Measurements from ENCODE around the gene KCNAB1. TPM values are rescaled to one million over a fixed set of nuclear protein-coding genes. Genes with fewer than 3 reads are reported as not detected.

The KCNAB1 gene
- total and polyA plus RNA-seq, 10 of the 15 experiments (the other 5 are each of a cell fraction or from before 2014, with no cell fraction given), result 0.11 to 0.69 (median 0.43) TPM; not detected in 6

- no peaks in the 10 kb centered on the region for H3K9me3 ChIP-seq (replicated peaks; ENCODE audit: control insufficient read depth, insufficient read depth, low read length)
Measured at GRCh38 chr3:156145866-156146265, 25.5 kb downstream of the KCNAB1 start.

More at GRCh38 chr3:156145866-156146265, 25.5 kb downstream of the KCNAB1 start:
- in situ Hi-C loops (cut with MboI), result no loop called here
- TF ChIP-seq E2F8 (IDR thresholded peaks at IDR 0.05; ENCODE audit: low read depth, partially characterized antibody) (no peak), POLR2AphosphoS5 (IDR thresholded peaks at IDR 0.05; ENCODE audit: low read length) (no peak), ZSCAN29 (IDR thresholded peaks at IDR 0.05) (no peak), WRNIP1 (IDR thresholded peaks at IDR 0.05; ENCODE audit: borderline replicate concordance, low read depth, low read length) (no peak)
- H3K27me3 ChIP-seq (replicated peaks in 1 of 2; ENCODE audit: control insufficient read depth in 2 of 2, insufficient read depth in 2 of 2, low read length in 1 of 2), result no peaks in the 10 kb centered on the region
- DNase-seq (ENCODE audit: low read depth, low spot score) (no peak), ATAC-seq (no peak), FAIRE-seq (no peak)
- H4K20me1 ChIP-seq (ENCODE audit: control insufficient read depth, insufficient read depth), result no peaks in the 10 kb centered on the region
- 49% methylated on average over 4 of the region's 4 CpGs for WGBS (ENCODE audit: insufficient coverage, insufficient replicate concordance, low lambda C conversion rate, missing lambda C conversion rate)
- RAD21 ChIA-PET (ENCODE audit: unreplicated experiment), result no interaction called here
- no TSS peak for BruUV-seq (replicated peaks)
- H3K4me3 ChIP-seq, result no peak overlapping the region
- no peaks in the 10 kb centered on the region for H3K36me3 ChIP-seq (ENCODE audit: control insufficient read depth in 2 of 2, insufficient read depth in 2 of 2, low read length in 1 of 2)
- no peaks in the 10 kb centered on the region for H3K79me2 ChIP-seq (ENCODE audit: control insufficient read depth, insufficient read depth, low read length)
- H3K27ac ChIP-seq (ENCODE audit: control insufficient read depth, insufficient read depth), result no peak overlapping the region
- H3K4me2 ChIP-seq (ENCODE audit: control insufficient read depth, insufficient read depth), result no peak overlapping the region
- no peak overlapping the region for H3K9ac ChIP-seq (ENCODE audit: control insufficient read depth, insufficient read depth, low read length)
- intact Hi-C loops (cut with micrococcal nuclease; ENCODE audit: unreplicated experiment), result no loop called here
- CTCF ChIA-PET, result interaction anchor here (0.6 to 1.4 kb wide), 5 partner anchors 8 to 1332 kb away, joined by 3 to 4 read pairs (median 3); no protein-coding TSS in a partner anchor
- SMC1A ChIA-PET (ENCODE audit: uncharacterized antibody, unreplicated experiment), result interaction anchor here (0.7 to 1.8 kb wide), 3 partner anchors 8 to 221 kb away, joined by 3 to 4 read pairs (median 3); no protein-coding TSS in a partner anchor
- no peaks in the 10 kb centered on the region for H3K4me1 ChIP-seq (ENCODE audit: control insufficient read depth, insufficient read depth, low read length)
- POLR2A ChIA-PET, result no interaction called here
- no peak overlapping the region for H2AFZ ChIP-seq (ENCODE audit: control insufficient read depth, low read depth, low read length)
